HG03354 (cell line): ENCODE results near the gene NAV2.
"Not testable (repeated sequence)": the region's sequence is repeated elsewhere in the genome, so short reads cannot be mapped to it uniquely, and the experiment has no call there.

Source experiments
- ATAC-seq: cut with Tn5 transposase; IDR thresholded peaks from one replicate; pipeline ENCODE4 v1.9.1; 2021; ENCODE audit warnings: mild to moderate bottlenecking; ENCODE audit not compliant: unreplicated experiment, poor library complexity, severe bottlenecking

The NAV2 gene

DNA sequence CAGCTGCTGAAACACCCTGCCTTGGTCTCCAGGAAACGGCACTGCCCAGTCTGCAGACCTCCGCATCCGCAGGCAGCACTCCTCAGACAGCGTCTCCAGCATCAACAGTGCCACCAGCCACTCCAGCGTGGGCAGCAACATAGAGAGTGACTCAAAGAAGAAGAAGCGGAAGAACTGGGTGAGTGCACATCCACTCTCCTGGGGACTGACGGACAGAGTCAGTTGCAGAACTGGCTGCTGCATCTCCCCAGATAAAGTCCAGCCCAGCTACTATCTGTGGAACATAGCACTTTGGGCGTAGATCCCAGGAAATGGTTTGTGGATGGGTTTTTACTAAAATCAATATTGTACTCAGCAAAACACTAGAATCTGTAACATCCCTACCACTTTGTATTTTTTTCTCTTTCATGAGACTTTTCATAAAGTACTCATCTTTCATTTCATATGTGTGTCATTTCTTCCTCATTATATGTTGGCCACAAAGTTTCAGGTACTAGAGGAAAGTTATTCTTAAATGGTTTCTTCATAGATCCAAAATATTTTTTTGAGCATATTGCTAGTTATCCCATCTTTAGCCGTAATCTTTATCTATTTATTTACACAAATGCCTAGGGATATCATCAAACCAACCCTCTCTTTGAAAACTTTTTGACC, 367.5 kb downstream of the NAV2 start:
- ATAC-seq, result peak; percentile 86

DNA sequence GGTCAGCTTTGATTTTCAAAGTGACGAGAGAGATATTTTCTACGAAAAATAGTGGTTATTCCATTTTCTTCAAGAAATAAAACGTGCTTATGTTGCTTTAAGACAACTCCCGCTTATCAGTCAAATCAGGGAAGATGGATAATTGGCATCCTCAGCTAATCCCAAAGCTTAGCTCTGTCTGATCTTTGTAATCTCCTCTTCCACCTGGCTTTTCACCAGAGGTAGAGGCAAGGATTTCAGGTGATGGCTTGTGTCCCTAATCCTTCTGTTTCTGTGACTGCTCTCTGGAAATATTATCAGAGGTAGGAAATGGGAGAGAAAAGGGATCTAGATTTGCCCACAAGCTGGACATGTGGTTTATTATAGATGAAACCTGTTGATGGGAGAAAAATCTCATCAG, 368.7 kb downstream of the NAV2 start:
- no peak for ATAC-seq

DNA sequence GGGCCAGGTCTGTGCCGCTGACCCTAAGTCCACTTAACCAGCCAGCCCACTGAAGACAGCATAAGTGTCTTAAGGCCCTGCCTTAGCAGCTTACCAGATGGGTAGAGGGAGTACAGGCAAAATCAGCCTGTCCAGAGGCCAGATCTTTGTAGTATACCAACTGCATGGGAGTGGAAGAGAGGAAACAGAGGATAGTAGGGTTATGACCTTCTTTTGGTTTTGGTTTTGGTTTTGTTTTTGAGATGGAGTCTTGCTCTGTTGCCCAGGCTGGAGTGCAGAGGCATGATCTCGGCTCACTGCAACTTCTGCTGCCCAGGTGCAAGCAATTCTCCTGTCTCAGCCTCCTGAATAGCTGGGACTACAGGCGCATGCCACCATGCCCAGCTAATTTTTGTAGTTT, 371.2 kb downstream of the NAV2 start:
- not testable (repeated sequence) for ATAC-seq

DNA sequence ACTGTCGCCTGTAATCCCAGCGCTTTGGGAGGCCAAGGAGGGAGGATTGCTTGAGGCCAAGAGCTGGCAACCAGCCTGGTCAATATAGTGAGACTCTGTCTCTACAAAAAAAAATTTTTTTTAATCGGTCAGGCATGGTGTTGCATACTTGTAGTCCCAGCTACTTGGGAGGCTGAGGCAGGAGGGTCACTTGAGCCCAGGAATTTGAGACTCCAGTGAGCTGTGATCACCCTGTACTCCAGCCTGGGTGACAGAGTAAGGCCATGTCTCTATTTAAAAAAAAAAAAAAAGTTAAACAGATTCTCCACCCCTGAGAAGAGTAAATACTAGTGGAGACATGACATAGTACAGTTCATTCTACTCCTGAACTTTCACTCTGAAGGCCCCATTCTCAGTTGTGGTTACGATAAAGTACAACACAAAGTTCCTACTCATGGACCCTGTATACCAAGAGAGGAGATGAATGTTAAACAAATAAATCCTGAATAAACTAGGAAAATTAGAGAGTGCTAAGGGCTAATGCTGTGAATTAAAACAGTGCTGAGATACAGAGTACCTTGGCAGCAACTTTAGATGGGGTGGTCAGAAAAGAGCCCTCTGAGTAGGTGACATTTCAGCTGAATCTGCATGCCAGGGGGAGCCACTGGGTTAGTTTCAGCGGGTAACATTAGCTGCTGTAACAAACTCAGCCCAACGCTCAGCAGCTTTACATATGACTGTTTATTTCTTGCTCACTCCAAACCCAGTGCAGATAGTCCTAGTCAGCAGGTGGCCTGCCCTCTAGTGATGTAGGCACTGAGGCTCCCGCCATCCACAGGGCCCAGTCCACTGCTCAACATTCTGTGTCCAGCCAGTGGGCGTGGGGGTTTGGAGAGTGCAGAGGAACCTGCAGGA, 372.5 kb downstream of the NAV2 start:
- ATAC-seq, result no peak

DNA sequence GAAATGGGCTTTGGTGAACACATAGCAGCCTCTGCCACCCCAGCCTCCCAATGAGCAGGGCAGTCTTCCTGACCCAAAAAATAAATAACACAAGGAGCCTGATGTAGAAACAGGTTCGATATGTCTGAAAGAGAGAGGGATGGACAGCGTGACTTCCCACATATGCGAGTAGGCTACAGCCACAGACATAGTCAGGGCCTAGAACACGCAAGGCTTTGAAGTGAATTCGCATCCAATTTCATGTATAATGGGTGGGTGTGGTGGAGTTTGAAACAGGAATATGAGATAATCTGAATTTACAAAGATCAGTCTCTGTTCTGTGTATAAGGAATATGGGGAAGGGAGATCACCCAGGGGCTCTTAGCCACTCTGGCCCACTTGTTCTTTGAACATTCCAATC, 373.3 kb downstream of the NAV2 start:
- ATAC-seq, result no peak

DNA sequence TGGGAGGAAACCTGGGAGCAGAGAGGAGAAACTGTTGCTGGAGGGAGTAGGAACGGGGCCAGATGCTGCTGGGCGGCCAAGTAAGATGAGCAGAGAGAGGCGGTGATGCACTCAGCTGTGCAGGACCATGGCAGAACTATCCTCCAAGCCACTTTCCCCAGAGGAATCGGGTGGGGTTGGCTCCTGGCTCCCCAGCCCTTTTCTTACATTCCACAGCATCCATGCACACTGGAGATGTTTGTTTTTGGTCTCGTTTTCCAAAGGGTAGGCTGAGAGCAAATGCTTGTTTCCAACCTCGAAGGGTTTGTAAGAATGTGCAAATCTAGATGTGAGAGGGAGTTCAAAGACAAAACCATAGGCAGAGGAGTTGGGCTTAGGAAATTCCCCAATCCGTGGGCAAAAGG, 374.5 kb downstream of the NAV2 start:
- ATAC-seq, result no peak

DNA sequence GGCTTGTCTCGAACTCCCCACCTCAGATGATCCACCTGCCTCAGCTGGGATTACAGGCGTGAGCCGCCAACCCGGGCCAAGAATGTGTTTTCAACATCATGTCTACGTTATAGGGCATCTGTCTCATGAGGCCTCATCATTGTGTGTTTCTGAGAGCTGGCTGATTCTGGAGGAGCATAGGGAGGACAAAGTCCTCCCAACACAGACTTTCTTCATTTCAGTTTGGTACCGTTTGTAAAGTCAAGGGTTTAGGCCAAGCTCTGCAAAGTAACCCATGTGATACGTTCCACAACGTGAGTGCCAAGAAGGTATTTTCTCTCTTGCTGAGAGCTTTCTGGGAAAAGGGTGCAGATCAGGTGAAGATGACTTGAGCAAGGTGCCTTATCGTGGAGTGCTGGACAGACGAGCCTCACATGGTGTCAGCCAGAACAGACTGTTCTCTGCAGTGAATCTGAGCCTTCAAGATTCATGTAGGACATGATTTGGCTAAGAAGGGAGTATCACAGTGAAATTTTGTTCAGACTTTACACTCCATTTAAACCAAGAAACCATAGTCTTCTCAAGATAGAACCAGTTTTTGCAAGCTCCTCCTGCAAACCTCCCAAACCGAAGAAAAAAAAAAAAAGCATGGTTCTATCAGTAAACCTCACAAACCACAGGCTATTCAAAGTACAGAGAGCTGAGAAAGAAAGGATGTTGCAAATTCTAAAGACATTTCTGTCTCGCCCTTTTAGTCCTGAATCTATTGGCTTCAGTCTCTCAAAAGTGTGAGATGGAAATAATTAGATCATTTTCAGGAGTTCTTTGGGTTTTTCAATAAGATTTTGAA, 376.0 kb downstream of the NAV2 start:
- no peak for ATAC-seq

DNA sequence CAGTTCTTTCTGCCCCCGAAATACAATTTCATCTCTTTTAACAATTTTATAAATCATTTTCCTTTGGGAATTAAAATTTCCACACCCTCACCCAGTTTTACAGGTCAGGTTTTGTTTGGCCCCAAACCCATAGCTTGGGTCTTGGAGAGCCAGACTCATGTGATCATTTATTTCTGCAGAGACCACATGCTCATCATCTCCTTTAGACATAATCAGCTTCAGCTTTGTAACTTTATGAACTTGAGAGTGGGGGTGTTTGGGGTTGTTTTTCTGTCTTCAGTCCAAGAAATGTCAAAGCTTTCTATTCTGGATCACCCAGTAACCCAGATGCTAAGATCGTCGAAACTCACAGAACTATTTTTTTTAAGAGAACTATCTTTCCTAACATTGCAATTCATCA, 376.7 kb downstream of the NAV2 start:
- ATAC-seq, result no peak

DNA sequence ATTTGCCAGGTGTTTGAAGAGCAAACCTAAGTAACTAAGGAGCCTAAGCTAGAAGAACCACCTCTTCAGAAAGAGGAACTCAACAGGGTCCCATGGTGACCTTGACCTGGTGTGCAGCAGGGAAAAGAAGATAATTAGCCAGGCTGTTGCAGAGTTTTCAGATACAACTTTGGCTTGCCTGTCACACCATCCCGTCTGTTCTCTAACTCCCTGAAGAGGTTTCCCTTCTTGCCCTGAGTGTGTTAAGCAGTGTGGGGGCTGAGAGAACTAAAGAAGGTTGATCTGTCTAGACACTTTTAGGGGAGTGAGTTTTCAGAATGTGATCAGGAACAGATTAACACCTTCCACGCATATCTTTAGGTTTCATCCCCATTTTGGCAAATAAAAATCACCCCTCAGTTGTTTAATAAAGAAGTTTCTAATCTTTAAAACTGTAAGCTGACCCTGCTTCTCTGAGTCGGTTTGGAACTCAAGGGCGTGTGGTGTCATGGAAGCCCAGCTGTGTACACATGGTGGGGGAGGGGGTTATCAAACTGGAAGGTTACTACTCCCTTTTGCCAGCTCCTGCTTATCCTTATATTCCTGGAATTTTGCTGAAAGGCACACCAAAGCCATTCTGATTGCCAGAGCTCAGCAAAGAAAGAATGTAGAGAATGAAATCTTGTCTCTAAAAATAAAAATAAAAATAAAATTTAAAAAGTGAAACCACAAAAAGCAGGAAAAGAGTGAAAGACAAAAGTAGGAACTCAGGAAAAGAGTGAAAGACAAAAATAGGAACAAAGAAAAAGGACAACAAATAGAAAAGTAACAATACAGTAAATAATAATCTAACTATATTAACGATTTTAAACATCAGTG, 377.4 kb downstream of the NAV2 start:
- no peak for ATAC-seq

DNA sequence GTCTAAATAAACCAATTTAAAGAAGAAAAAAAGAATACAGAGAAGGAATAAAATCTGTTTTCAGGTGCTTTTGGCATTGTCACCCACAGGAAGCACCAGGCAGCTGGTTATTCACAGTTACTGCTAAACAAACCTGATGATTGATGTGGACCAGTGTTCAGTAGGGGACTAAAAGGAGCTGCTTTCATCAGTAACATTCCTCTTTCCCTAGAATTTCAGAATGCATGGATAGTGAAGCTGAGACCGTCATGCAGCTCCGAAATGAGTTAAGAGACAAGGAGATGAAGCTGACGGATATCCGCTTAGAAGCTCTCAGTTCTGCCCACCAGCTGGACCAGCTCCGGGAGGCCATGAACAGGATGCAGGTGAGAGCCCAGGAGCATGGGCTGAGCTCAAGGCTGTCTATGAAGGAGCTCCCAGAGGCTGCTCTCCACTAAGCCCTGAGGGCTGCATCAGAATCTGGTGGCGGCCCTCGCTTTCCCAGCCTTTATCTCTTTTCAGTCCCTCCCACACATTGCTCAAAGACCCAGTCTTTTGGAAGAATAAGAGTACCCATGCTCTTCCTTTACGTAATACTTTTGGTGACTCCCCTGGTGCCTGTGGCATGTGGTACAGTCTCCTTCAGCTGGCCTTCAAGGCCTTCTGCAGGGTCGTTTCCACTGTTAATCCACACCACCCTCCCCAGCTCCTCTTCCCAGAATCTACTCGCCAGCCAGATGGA, 378.2 kb downstream of the NAV2 start:
- no peak for ATAC-seq

DNA sequence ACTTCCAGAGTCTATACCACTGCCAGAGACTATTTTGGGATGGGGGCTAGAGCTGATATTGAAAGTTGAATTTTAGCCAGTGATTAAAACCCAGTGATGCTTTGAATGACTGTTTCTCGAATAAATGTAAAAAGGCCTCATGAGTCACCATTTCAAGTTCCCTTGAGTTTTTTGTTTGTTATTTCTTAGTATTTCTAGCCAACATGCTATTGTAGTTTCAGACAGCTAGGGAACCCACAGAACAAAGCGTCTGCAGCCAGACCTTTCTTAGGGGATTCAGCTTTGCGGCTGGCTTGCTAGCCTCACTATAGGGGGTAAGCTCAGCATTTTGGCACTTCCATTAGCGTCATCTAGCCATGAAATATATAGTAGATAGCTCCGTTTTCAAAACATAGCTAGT, 381.1 kb downstream of the NAV2 start:
- ATAC-seq, result no peak

DNA sequence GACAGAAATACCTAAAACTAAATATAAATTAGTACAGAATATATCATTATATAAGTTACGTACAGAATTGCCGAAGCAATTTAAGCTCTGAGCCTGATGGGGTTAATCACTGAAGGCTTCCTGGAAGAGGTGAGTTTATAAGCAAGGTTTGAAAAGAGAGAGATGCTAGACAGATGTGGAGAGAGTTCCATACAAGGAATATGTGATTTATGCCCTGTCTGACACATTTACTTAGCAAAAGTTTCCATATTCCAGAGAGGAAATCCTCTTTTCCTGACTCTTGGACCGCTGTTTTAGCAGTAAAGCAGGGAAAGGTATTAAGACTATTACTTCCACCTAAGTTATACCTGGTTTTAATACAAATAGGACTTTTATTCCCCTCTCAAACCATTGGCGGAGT, 382.6 kb downstream of the NAV2 start:
- no peak for ATAC-seq

DNA sequence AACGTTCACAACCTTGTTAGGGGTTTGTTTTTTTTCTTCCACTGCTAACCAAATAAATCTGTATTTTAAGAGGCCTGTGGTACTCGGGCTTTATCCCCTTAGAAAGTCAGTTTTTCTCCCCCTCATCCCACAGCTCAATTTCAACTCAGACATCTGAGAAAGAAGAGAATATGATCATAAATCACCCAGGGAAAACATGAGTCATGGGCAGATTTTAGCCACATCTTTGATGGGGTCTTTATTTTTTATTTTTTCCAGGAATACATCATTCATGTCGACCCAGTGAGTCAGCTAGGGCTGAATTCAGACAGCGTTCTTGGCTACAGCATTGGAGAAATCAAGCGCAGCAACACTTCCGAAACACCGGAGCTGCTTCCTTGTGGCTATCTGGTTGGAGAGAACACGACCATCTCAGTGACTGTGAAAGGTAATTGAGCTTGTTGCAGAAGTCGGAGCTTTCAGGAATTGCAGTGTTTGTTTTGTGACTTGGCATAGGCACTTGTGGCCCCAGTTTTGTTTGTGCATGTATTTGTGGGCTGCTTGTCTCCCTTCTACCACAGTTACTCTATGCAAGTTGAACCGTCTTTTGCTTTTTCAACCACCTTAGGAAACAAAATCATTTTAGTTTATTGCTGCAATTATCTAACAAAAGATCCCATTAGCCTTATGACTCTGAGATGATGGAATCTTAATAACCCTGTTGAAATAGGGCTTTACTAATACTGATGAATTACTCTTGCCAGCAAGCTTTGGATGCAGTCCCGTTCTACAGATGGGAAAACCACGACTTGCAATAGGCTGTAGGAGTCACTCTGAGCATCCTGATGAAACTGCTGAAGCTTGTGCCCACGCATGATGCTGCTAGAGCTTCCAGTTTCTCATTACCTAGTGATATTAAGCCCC, 384.9 kb downstream of the NAV2 start:
- ATAC-seq, result no peak

DNA sequence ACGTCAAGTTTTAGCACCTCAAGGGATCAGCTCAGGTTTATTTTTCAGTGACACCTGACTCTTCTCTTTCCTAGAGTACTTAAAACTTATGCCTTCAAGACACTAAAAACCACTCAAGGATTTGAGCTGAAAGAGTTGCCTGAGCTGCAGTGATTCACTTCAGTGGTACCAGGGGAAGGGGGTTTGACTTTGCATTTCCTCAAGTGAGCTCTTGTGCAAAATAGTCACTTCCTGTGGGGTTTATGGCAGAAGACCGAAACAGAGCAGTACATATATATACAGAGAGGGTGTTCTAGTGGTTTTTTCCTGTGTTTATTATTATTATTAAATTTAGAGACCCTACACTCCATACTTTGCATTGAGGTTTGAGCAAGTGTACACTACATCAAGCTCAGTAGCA, 386.9 kb downstream of the NAV2 start:
- peak; percentile 49 for ATAC-seq

DNA sequence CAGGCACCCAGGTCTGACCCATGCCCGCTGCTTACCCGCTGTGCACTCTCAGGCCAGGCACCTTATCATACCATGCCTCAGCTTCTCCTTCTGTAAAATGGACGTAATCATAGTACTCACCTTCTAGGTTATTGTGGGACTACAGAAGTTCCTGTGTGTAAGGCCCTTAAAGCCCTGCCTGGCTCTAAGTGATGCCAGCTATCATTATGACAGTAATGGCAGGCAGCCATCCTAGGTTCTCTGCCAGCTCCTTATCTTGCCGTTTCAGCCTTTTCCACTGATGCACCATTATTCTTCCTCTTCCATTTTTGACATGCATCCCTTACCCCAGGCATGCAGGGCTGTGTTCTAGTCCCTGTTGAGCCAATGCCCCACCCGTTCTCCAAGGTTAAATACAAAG, 389.8 kb downstream of the NAV2 start:
- ATAC-seq, result no peak

DNA sequence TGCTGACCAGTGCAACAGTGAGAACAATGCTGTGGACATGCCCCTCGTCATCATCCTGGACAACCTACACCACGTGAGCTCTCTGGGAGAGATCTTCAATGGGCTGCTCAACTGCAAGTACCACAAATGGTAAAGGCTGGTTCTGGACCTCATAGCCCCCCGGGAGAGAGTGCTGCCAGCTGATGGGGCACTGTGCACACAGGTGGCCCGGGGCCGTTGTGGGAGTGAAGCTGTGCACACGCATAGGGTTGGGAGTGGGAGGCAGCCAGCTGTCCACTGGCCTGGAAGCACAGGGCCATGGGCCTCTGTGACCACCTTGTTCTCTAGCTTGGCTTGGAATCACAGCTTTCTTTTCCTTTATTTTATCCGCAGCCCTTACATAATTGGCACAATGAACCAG, 390.6 kb downstream of the NAV2 start:
- ATAC-seq, result no peak

DNA sequence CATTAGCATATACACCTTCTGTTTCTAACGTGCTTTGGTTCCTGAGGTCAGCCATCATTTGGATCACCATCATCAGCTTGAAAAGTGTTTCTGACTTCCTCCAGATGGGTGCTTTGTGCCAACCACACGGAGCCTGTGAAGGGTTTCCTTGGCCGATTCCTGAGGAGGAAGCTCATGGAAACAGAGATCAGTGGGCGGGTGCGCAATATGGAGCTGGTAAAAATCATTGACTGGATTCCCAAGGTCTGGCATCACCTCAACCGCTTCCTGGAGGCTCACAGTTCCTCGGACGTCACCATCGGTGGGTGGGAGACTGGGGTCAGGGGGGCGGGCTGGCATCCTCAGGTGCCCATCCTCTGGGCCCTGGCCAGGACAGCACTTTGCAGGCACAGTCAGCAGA, 392.8 kb downstream of the NAV2 start:
- no peak for ATAC-seq
